ENCODE measurements around the gene ADD3. TPM values are rescaled to one million over a fixed set of nuclear protein-coding genes. Genes with fewer than 3 reads are reported as not detected.

Gene ADD3
- total RNA-seq, 1 experiment from 2014 or later: 86.7 TPM

- Mint-ChIP-seq H3K27me3 (ENCODE audit: low read depth) (peaks cover 97% of the 10 kb centered on the region), H3K4me3 (no peak overlapping the region), H3K36me3 (no peaks in the 10 kb centered on the region), H3K9me3 (no peaks in the 10 kb centered on the region), H3K27ac (no peak overlapping the region), H3K4me1 (peaks cover 27% of the 10 kb centered on the region)
- DNase-seq (ENCODE audit: low spot score) (no peak), ATAC-seq (no peak)
- CTCF ChIA-PET: interaction anchor here (1.1 kb wide), 1 partner anchor 277 kb away, joined by 4 read pairs; no protein-coding TSS in a partner anchor
- POLR2A ChIA-PET: no interaction called here
- TF ChIP-seq HMGA2 (CRISPR knock-in tag; IDR thresholded peaks at IDR 0.05): no peak
- no peak for TF ChIP-seq ATF6 (CRISPR knock-in tag; IDR thresholded peaks at IDR 0.05)
- TF ChIP-seq ZNF219 (CRISPR knock-in tag; IDR thresholded peaks at IDR 0.05; ENCODE audit: borderline replicate concordance): no peak
- TF ChIP-seq ZNF317 (CRISPR knock-in tag; IDR thresholded peaks at IDR 0.05; ENCODE audit: borderline replicate concordance, low read depth): no peak
- TF ChIP-seq, protein P1, sequence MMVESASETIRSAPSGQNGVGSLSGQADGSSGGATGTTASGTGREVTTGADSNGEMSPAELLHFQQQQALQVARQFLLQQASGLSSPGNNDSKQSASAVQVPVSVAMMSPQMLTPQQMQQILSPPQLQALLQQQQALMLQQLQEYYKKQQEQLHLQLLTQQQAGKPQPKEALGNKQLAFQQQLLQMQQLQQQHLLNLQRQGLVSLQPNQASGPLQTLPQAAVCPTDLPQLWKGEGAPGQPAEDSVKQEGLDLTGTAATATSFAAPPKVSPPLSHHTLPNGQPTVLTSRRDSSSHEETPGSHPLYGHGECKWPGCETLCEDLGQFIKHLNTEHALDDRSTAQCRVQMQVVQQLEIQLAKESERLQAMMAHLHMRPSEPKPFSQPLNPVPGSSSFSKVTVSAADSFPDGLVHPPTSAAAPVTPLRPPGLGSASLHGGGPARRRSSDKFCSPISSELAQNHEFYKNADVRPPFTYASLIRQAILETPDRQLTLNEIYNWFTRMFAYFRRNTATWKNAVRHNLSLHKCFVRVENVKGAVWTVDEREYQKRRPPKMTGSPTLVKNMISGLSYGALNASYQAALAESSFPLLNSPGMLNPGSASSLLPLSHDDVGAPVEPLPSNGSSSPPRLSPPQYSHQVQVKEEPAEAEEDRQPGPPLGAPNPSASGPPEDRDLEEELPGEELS (CRISPR knock-in tag; IDR thresholded peaks at IDR 0.05): no peak
- no peak for TF ChIP-seq AFF4 (CRISPR knock-in tag; IDR thresholded peaks at IDR 0.05; ENCODE audit: borderline replicate concordance)
- TF ChIP-seq, protein P2, sequence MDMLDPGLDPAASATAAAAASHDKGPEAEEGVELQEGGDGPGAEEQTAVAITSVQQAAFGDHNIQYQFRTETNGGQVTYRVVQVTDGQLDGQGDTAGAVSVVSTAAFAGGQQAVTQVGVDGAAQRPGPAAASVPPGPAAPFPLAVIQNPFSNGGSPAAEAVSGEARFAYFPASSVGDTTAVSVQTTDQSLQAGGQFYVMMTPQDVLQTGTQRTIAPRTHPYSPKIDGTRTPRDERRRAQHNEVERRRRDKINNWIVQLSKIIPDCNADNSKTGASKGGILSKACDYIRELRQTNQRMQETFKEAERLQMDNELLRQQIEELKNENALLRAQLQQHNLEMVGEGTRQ (CRISPR knock-in tag; IDR thresholded peaks at IDR 0.05): no peak
- TF ChIP-seq MYBL2 (CRISPR knock-in tag; IDR thresholded peaks at IDR 0.05): no peak
Measured at GRCh38 chr10:110160522-110160921, 152.7 kb downstream of the ADD3 start.

- no peak for DNase-seq (ENCODE audit: low spot score)
- Mint-ChIP-seq H3K36me3 (no peaks in the 10 kb centered on the region), H3K27ac (no peak overlapping the region), H3K27me3 (ENCODE audit: low read depth) (peaks cover 99% of the 10 kb centered on the region), H3K9me3 (no peaks in the 10 kb centered on the region), H3K4me1 (peaks cover 25% of the 10 kb centered on the region), H3K4me3 (no peak overlapping the region)
- TF ChIP-seq AR (CRISPR knock-in tag; IDR thresholded peaks at IDR 0.05): no peak
- 0 out of 2 replicates have a peak, but pooled peaks have one; percentile 29 for TF ChIP-seq ZBTB21 (CRISPR knock-in tag; IDR thresholded peaks at IDR 0.05; ENCODE audit: borderline replicate concordance)
- no peak for TF ChIP-seq ZNF671 (CRISPR knock-in tag; IDR thresholded peaks at IDR 0.05)
- TF ChIP-seq PRRX2 (CRISPR knock-in tag; IDR thresholded peaks at IDR 0.05): no peak
- no peak for TF ChIP-seq ATF1 (CRISPR knock-in tag; IDR thresholded peaks at IDR 0.05)
- TF ChIP-seq ETV6 (CRISPR knock-in tag; IDR thresholded peaks at IDR 0.05): no peak
- peak; percentile 70 for ATAC-seq
- ChIA-PET POLR2A (no interaction called here), CTCF (interaction anchor here (0.8 to 1.5 kb wide), 5 partner anchors 18 to 278 kb away, joined by 3 to 8 read pairs (median 3); no protein-coding TSS in a partner anchor)
Measured at GRCh38 chr10:110162741-110163145, 155.0 kb downstream of the ADD3 start.

All from WTC11 (cell line).